ENCODE measurements around the gene RNF34.

GRCh38 chr12:121441555-121441954 is 41.6 kb downstream of the RNF34 start:
- TF ChIP-seq CTCF (IDR thresholded peaks at IDR 0.05 in 4 of 5, conservative IDR thresholded peaks at IDR 0.05 in 1 of 5) (peak in 2 of 5 experiments; percentile 15 to 23), POLR2A (IDR thresholded peaks at IDR 0.05) (no peak)
